Mononuclear cell (primary cell): ENCODE measurements around the gene AOPEP. TPM values are rescaled to one million over a fixed set of nuclear protein-coding genes. Genes with fewer than 3 reads are reported as not detected.
"Not testable (repeated sequence)": the region's sequence is repeated elsewhere in the genome, so short reads cannot be mapped to it uniquely, and the experiment has no call there.

Experiments used
- H3K27me3 ChIP-seq: 2 replicates; pipeline ENCODE4 v1.6.0; 2011; ENCODE audit warnings: low read length, control low read depth; ENCODE audit not compliant: insufficient read depth
- H3K4me1 ChIP-seq: 2 replicates; pipeline ENCODE4 v1.5.1; 2011; ENCODE audit warnings: mild to moderate bottlenecking, low read length, control low read depth; ENCODE audit not compliant: insufficient read depth
- H3K4me3 ChIP-seq: 2 replicates; pipeline ENCODE4 v1.5.1; 2011; ENCODE audit warnings: mild to moderate bottlenecking, low read length, moderate library complexity
- H3K9me3 ChIP-seq: 2 replicates; pipeline ENCODE4 v1.5.1; 2011; ENCODE audit warnings: low read depth, mild to moderate bottlenecking, control low read depth, low read length
- total RNA-seq: library from RNA; depleted of rRNA; stranded (reverse); fragments of >200 nt; gene quantifications from one replicate; pipeline ENCODE4 v1.2.3, GENCODE V29; 2012

The AOPEP gene
- total RNA-seq, 1 donor: 6.2 TPM

DNA sequence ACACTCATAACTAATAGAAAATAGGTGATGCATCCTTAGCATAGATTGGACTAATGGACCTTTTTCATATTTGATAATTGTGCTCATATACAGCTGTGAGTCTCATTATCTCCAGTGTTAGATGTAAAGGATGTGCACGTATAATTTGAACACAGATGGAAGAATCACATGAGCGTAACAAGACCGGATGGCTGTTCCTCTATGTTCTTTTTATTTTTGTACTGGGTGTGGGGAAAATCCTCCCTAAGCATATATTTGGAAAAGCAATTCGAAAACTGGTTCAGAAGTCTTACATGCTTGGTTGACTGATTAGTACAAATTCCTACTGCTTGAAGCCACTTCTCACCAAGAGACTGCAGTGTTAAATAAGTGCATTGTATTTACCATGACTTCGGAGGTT, 230.2 kb downstream of the AOPEP start:
- Histone ChIP-seq H3K4me3 (no peak overlapping the region), H3K9me3 (no peaks in the 10 kb centered on the region), H3K4me1 (peaks cover 14% of the 10 kb centered on the region), H3K27me3 (no peaks in the 10 kb centered on the region)

DNA sequence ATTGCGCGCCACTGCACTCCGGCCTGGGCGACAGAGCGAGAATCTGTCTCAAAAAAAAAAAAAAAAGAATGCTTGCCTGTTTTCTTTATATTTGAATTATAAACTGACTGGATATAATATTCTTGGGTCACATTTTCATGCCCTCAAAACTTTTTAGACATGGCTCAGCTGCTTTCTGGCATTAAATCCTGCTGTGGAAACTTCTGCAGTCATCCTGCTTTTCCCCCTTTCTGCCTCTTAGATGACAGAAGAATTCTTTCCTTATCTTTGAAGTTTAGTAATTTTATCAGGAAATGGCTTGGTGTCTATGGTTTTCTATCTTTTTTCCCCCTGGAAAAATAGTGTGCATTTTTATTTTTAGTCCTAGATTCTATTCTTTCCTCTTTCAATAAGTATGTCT, 234.5 kb downstream of the AOPEP start:
- Histone ChIP-seq H3K4me3 (no peak overlapping the region), H3K27me3 (no peaks in the 10 kb centered on the region), H3K9me3 (no peaks in the 10 kb centered on the region), H3K4me1 (no peaks in the 10 kb centered on the region)

DNA sequence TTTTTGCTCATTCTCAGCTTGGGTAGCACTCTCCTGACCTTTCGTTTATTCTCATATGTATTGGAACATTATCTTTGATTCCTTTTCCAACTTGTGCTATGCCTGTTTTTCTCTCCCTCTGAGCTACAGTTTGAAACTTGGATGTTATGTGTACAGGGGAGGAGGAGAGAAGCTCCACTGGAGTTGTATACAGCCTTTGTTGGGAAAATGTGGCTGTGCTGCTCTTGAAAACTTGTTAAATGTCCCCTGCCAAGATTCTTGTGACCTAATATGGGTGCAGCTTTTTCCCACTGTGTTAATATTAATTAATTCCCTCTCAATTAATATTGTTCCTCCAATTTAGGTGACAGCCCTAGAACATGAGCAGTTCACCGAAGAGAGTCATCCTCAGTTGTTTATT, 235.4 kb downstream of the AOPEP start:
- Histone ChIP-seq H3K27me3 (no peaks in the 10 kb centered on the region), H3K4me3 (no peak overlapping the region), H3K4me1 (no peaks in the 10 kb centered on the region), H3K9me3 (no peaks in the 10 kb centered on the region)

DNA sequence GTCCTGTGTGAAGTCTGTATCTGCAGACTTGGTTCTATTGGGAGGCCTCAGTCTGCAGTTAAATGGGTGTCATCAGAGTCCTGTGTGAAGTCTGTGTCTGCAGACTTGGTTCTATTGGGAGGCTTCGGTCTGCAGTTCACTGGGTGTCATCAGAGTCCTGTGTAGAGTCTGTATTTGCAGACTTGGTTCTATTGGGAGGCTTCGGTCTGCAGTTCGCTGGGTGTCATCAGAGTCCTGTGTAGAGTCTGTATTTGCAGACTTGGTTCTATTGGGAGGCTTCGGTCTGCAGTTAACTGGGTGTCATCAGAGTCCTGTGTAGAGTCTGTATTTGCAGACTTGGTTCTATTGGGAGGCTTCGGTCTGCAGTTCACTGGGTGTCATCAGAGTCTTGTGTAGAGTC, 239.1 kb downstream of the AOPEP start:
- H3K9me3 ChIP-seq, H3K27me3 ChIP-seq, H3K4me1 ChIP-seq, H3K4me3 ChIP-seq: not testable (repeated sequence)

DNA sequence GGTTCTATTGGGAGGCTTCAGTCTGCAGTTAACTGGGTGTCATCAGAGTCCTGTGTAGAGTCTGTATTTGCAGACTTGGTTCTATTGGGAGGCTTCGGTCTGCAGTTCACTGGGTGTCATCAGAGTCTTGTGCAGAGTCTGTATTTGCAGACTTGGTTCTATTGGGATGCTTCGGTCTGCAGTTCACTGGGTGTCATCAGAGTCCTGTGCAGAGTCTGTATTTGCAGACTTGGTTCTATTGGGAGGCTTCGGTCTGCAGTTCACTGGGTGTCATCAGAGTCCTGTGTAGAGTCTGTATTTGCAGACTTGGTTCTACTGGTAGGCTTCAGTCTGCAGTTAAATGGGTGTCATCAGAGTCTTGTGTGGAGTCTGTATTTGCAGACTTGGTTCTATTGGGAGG, 239.5 kb downstream of the AOPEP start:
- not testable (repeated sequence) for H3K4me1 ChIP-seq, H3K4me3 ChIP-seq, H3K9me3 ChIP-seq, H3K27me3 ChIP-seq

DNA sequence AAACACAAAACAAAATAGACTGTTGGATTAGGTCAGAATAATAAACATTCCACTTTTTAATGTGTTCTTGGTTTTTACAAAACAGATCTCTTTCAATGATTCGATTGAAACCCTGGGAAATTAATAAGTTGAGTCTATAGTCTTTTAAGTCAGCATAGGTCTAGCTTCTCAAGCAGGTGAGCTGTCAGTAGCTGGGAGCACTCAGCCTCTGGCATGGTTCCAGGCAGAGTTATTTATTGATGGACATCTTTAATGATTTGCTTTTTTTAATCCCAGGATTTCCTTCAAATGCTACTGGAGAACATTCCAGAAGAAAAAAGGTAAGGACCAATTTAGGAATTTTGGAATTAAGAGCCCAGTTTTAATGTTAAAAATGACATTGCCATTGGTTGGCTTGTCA, 241.0 kb downstream of the AOPEP start:
- no peaks in the 10 kb centered on the region for H3K27me3 ChIP-seq
- H3K4me3 ChIP-seq: no peak overlapping the region
- H3K9me3 ChIP-seq: no peaks in the 10 kb centered on the region

DNA sequence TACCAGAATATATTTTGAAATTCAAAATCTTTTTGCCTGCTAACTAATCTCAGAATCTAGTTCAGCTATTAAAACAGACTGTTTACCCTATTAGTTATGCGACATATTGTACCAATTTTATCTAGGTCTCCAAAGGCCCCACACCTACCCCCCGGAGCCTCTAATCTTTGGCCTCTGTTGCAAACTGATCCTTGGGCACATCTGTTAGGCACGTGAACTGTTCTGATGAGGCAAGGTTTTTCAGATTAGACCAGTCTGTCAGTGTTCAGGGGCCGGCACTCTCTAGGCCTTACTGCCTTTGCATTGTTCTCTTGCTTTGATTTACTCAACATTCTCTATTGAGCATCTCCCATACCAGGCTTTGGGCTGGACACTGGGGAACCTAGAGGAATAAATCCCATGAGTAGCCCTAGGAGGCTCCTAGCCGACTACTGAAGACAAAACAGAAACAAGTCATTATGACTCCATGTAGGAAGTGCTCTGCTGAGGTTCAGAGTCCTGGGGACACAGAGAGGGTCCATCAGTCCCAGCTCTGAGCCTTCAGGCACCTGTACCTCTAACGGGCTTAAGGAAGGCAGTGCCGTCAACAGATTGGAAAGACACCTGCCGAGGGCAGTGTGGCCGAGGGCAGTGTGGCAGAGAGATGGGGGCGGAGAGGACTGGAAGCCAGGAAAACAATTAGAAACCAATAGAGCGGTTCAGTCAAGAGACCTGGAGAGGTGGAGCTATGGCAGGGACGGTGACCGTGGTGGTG, 245.1 kb downstream of the AOPEP start:
- H3K4me1 ChIP-seq: no peaks in the 10 kb centered on the region
- H3K27me3 ChIP-seq: no peaks in the 10 kb centered on the region
- no peak overlapping the region for H3K4me3 ChIP-seq
- H3K9me3 ChIP-seq: no peaks in the 10 kb centered on the region

More for the DNA sequence above, 241.0 kb downstream of the AOPEP start:
- H3K4me1 ChIP-seq: no peaks in the 10 kb centered on the region

DNA sequence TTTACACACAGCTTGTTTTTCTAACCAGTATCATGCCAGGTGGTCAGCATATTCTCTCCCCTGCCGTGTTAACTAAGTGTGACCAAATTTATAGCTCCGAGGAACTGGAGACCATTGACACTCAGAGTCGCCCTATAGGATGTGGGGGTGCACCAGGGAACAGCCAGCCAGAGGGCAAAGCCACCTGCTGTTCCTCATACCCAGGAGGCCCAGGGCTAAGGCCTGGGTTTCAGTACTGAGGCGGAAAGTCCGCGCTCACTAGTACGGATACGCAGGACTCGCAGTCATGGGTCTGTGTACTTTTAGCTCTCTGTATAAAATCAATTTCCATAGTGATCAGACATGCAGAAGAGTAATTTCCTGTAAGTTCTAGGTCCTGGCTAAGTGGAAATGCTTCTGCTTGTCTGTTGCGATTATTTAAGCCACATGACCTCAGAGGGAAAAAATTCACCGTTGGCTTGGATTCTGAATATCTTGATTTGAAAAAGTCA, 247.0 kb downstream of the AOPEP start:
- no peaks in the 10 kb centered on the region for H3K4me1 ChIP-seq
- no peaks in the 10 kb centered on the region for H3K9me3 ChIP-seq
- no peak overlapping the region for H3K4me3 ChIP-seq

DNA sequence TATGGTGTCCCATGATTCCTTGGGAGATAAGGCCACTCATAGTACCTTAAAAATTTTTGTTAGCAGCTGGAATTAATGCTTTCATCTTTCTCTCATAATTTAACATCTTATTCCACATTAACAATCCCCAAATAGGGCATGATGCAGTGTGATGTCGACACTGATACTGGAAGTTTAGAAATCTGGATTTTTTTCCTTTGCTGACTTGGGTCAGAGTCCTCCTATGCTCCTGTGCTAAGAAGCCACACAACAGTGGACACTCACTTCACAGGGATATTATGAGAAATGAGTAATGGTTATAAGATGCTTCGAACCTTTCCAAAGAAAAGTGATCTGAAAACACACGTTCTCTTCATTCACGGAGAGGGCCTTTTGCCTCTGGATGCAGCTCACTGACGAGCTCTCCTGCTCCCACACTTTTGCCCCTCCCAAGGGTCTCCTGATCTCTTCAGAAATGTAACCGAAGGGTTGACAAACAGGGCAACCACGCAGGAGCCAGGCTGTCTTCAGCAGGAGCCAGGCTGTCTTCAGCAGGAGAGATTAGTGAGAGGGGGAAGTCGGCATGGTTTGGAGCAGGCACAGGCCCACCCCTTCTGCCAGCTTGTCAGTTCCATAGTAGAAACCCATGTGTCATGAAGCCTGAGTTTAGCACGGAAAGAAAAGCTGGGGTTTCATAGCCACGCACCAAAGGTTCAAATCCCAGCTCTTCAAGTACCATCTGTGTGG, 247.8 kb downstream of the AOPEP start:
- no peak overlapping the region for H3K4me3 ChIP-seq
- no peaks in the 10 kb centered on the region for H3K4me1 ChIP-seq
- no peaks in the 10 kb centered on the region for H3K9me3 ChIP-seq
- H3K27me3 ChIP-seq: no peaks in the 10 kb centered on the region

More for the DNA sequence above, 247.0 kb downstream of the AOPEP start:
- H3K27me3 ChIP-seq: no peaks in the 10 kb centered on the region

DNA sequence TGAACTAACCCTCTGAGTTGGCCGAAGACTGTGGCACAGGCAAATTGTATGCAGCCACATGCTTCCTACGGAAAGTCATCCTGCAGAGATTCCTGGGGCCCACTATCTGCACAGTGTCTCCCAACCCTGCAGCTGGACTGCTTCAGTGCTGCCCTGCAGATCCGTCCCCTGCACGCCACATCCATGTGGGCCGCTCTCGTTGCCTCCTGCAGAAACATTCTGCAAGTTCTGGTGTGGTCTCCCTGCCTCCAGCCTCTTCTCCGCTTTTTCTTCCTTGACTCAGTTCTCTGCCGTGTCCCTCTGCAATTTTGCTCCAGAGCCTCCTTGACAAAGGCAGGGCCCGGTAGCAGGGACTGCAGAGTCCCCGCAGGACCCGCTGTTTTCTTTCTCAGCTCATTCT, 249.0 kb downstream of the AOPEP start:
- H3K4me1 ChIP-seq: no peaks in the 10 kb centered on the region
- no peaks in the 10 kb centered on the region for H3K9me3 ChIP-seq
- no peaks in the 10 kb centered on the region for H3K27me3 ChIP-seq
- no peak overlapping the region for H3K4me3 ChIP-seq

DNA sequence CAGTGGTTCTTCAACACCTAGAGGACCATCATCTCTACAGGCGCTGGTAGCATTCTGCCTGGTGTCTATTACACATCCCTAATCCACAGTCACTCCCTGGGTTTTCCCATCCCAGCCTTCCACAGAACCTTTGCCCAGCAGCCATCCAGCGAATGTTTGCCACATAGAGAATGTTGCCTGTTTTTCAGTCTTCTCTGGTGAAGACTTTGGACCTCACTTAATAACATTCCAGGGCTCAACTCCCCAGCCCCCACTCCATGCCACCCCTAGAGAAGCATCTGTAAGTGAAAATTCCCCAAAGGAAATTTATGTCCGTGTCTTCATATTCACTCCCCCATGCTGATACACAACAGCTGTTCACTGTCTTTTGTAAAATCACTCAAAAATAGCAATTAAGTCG, 249.6 kb downstream of the AOPEP start:
- H3K4me1 ChIP-seq: no peaks in the 10 kb centered on the region
- no peaks in the 10 kb centered on the region for H3K27me3 ChIP-seq
- H3K4me3 ChIP-seq: no peak overlapping the region
- no peaks in the 10 kb centered on the region for H3K9me3 ChIP-seq

DNA sequence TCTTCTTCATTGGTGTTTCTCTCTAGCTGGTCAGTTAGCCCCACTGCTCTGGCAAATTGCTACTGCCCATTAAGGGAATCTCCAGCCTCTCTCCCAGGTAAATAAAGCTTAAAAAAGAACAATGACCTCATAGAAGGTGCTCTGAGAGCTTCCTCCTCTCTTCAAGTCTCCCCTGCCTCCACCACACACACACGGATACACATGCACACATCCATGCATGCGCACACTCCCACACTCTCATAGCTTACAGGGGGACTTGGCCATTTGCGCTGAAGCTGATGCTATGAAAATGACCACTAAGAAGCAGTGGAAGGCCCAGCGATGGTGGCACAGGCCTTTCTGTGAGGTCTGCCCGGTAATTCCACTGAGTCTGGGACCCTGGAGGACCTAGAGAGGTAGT, 250.9 kb downstream of the AOPEP start:
- no peaks in the 10 kb centered on the region for H3K27me3 ChIP-seq
- no peaks in the 10 kb centered on the region for H3K9me3 ChIP-seq
- no peak overlapping the region for H3K4me3 ChIP-seq
- no peaks in the 10 kb centered on the region for H3K4me1 ChIP-seq

DNA sequence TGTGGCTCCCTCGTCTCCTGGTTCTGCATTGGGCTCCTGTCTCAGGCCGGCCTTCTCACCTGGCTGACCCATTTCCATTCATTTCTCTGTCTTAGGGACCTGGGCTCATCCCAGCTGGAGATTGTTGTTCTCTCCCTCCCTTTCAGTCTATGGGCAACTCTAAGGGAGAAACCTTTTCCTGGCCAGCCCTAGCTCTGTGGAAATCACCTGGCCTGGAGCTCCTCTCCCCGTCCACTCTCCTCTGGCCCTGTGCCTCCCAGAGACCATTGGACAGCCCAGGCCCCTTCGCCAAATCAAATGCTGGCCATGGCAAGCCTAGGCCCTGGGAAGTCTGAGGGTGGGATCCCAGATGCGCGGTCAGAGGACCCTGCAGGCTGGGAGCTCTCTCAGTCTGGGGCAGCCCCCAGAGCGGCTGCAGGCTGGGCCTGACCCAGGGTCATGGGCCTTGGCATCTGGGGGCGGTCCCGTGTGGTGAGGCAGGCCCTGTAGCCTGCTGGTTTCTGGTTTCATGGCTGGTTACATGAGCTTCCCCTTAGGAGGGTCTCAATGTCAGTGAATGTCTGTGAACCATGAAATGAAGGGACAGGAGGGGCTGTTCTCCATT, 253.5 kb downstream of the AOPEP start:
- no peaks in the 10 kb centered on the region for H3K9me3 ChIP-seq
- H3K4me3 ChIP-seq: no peak overlapping the region
- peaks cover 3% of the 10 kb centered on the region for H3K4me1 ChIP-seq
- no peaks in the 10 kb centered on the region for H3K27me3 ChIP-seq

DNA sequence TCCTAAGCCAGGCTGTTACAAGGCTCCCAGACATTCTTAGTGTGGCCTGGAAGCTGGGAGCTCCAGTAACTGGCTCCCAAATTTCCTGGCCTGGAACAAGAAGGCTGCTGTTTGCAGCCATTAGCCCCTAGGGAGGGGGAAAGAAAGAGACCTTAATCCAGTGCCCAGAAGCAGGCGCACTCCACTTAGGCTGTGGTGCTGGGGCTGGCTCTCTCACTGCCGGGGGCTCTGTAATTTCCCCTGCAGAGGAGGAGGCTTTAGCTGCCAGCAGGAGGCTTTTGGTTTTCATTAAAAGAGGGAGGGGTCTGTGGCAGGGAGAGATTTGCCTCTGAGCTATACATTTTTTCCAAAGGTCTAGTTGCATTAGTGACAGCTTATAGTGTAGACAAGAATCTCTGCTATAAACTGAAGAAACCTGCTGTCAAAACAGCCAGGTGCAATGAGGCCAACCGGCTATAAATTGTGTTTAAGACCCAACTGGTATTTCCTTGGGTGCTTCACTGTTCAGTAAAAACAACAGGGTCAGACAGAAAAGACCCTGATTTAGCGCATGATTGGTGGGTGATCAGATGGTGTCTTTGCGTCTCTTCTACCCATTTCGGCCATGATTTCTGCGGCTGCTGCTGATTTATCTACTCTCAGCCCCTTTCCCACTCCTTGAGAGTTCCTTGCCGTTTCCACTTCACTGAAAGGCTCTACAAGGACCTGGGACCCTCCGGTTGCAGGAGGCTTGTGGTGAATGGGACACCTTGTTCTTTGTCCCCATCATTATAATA, 254.6 kb downstream of the AOPEP start:
- H3K27me3 ChIP-seq: no peaks in the 10 kb centered on the region

DNA sequence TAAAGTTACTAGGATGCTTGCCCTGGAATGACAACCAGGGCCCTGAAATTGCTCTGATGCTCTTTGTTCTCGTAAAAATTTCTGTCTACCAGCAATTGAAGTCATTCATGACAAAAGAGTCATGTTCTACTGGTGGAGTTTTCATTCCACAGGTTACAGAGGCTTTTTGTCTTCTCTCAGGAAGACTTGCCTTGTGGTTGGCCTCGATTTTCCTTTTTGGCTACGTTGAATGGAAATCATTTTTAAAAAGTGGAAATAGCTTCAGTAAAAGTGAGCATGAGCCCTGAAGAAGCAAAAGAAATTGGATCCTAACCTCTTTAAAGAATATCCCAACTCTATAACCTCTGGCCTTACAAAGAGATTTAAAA, 255.2 kb downstream of the AOPEP start:
- no peaks in the 10 kb centered on the region for H3K9me3 ChIP-seq
- H3K4me1 ChIP-seq: peaks cover 3% of the 10 kb centered on the region
- no peaks in the 10 kb centered on the region for H3K27me3 ChIP-seq
- no peak overlapping the region for H3K4me3 ChIP-seq

More for the DNA sequence above, 254.6 kb downstream of the AOPEP start:
- peaks cover 3% of the 10 kb centered on the region for H3K4me1 ChIP-seq
- H3K4me3 ChIP-seq: no peak overlapping the region
- H3K9me3 ChIP-seq: no peaks in the 10 kb centered on the region
